ENCODE results near the gene NRIP1. TPM values are rescaled to one million over a fixed set of nuclear protein-coding genes. Genes with fewer than 3 reads are reported as not detected.

NRIP1 gene
- total and polyA plus RNA-seq, 2 experiments from 2014 or later: 9.1 to 16.8 TPM

DNA sequence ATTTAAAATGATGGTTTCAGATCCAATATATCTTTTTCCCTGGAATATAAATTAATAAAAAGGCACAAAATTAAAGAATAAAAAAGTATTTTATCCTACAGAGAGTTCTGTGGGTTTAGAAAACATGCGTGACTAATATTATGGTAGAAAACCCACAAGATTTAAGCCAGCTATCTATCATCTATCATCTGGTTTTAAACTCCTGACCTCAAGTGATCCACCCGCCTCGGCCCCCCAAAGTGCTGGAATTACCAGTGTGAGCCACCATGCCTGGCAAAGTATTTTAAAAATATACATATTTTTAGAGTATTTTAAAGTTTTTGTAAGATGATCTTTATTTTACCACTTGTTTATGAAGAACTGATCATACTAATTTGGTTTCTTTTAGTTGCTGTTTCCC lies 79.5 kb downstream of the NRIP1 start:
- Histone ChIP-seq H3K27ac (no peak overlapping the region), H3K27me3 (no peaks in the 10 kb centered on the region), H3K36me3 (no peaks in the 10 kb centered on the region), H3K4me3 (no peak overlapping the region), H3K4me1 (ENCODE audit: low read depth) (peaks cover 8% of the 10 kb centered on the region), H3K9me3 (ENCODE audit: low read depth) (no peaks in the 10 kb centered on the region)
- TF ChIP-seq, protein P1, sequence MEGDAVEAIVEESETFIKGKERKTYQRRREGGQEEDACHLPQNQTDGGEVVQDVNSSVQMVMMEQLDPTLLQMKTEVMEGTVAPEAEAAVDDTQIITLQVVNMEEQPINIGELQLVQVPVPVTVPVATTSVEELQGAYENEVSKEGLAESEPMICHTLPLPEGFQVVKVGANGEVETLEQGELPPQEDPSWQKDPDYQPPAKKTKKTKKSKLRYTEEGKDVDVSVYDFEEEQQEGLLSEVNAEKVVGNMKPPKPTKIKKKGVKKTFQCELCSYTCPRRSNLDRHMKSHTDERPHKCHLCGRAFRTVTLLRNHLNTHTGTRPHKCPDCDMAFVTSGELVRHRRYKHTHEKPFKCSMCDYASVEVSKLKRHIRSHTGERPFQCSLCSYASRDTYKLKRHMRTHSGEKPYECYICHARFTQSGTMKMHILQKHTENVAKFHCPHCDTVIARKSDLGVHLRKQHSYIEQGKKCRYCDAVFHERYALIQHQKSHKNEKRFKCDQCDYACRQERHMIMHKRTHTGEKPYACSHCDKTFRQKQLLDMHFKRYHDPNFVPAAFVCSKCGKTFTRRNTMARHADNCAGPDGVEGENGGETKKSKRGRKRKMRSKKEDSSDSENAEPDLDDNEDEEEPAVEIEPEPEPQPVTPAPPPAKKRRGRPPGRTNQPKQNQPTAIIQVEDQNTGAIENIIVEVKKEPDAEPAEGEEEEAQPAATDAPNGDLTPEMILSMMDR (IDR thresholded peaks at IDR 0.05; ENCODE audit: low read depth, low read length): no peak
- no peak for DNase-seq (ENCODE audit: low read depth in 1 of 2, low spot score in 1 of 2)

DNA sequence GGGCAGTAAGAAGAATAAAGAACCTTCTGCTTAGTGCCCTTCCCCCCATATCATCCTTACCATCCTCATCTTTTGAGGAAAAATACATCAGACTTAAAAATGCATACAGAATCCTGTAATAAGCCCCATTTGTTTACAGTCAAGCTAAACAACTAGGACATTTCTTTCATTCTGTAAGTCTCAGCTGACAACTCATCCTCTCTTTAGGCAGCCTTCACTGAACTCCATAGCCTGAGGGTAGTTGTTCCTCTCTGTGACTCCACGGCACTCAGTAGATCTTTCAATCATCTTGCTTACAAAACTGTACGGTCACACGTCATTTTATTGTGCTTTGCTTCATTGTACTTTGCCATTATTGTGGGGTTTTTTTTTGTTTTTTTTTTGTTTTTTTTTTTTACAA lies 82.5 kb downstream of the NRIP1 start:
- H3K27me3 ChIP-seq: no peaks in the 10 kb centered on the region
- no peak overlapping the region for H3K4me3 ChIP-seq
- no peaks in the 10 kb centered on the region for H3K9me3 ChIP-seq (ENCODE audit: low read depth)
- H3K36me3 ChIP-seq: no peaks in the 10 kb centered on the region
- no peak for DNase-seq (ENCODE audit: low read depth in 1 of 2, low spot score in 1 of 2)
- H3K27ac ChIP-seq: no peak overlapping the region
- H3K4me1 ChIP-seq (ENCODE audit: low read depth): peaks cover 10% of the 10 kb centered on the region
- TF ChIP-seq, protein P1 (IDR thresholded peaks at IDR 0.05; ENCODE audit: low read depth, low read length): no peak

DNA sequence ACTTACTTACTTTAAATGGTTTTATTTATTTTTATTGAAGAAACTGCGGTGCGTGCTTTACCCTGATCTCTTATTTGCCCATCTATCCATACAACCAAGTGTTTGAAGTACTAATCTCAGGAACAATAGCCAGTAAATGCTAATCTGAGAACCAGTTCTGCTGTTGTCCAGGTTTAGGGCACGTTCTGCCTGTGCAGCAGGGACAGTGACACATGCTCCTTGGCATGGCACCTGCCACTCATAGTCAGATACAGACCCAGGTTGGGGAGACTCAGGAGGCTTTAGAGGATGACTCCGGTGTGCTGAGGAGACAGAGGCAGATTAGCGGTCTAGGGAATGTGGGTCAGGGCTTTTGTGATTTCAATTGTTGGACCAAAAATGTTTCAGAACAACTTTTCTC lies 83.6 kb downstream of the NRIP1 start:
- no peaks in the 10 kb centered on the region for H3K9me3 ChIP-seq (ENCODE audit: low read depth)
- DNase-seq (ENCODE audit: low read depth in 1 of 2, low spot score in 1 of 2): no peak
- no peaks in the 10 kb centered on the region for H3K27me3 ChIP-seq
- TF ChIP-seq, protein P1 (IDR thresholded peaks at IDR 0.05; ENCODE audit: low read depth, low read length): no peak
- H3K4me3 ChIP-seq: no peak overlapping the region
- H3K4me1 ChIP-seq (ENCODE audit: low read depth): peaks cover 9% of the 10 kb centered on the region
- no peak overlapping the region for H3K27ac ChIP-seq
- no peaks in the 10 kb centered on the region for H3K36me3 ChIP-seq

DNA sequence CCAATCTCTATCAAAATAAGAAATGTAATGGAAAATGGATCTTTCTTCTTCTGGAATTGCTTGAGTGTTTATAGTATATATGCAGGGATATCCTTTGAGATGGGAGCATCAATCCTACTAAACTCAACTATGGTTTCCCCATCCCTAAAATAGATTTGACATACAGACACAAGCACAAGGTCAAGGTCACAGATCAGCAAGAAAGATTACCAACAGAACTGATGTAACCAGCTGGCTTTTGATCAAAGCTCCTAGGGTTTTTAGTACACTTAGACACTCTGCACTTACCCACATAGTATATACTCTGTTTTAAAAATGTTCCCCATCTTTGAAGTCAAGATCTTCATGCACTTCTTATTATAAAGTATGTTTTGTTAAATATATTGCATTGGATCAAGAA lies 85.5 kb downstream of the NRIP1 start:
- Histone ChIP-seq H3K27ac (no peak overlapping the region), H3K4me1 (ENCODE audit: low read depth) (peaks cover 9% of the 10 kb centered on the region), H3K36me3 (no peaks in the 10 kb centered on the region), H3K9me3 (ENCODE audit: low read depth) (no peaks in the 10 kb centered on the region), H3K4me3 (no peak overlapping the region), H3K27me3 (no peaks in the 10 kb centered on the region)
- TF ChIP-seq, protein P1 (IDR thresholded peaks at IDR 0.05; ENCODE audit: low read depth, low read length): no peak
- DNase-seq (ENCODE audit: low read depth in 1 of 2, low spot score in 1 of 2): no peak

DNA sequence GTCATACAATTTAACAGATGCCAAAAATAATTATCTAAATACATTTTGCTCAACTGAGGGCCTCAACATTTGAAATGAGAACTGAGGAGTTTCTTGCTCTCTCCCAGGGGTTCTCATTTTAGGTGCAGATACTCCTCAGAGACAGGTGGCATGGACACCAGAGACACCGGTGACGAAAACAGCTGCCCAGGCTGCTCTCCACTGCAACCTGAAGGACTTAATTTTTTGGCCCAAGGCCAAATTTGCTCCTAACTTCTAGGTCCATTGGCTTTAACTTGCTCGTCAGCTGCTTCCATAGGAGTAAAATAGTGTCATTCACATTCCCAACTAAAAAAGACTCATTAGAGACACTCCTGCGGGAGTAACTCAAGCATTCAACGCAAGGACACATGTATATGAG lies 87.0 kb downstream of the NRIP1 start:
- TF ChIP-seq, protein P1 (IDR thresholded peaks at IDR 0.05; ENCODE audit: low read depth, low read length): no peak
- H3K4me3 ChIP-seq: no peak overlapping the region
- H3K36me3 ChIP-seq: no peaks in the 10 kb centered on the region
- no peaks in the 10 kb centered on the region for H3K27me3 ChIP-seq
- no peak overlapping the region for H3K27ac ChIP-seq
- no peaks in the 10 kb centered on the region for H3K9me3 ChIP-seq (ENCODE audit: low read depth)
- peaks cover 9% of the 10 kb centered on the region for H3K4me1 ChIP-seq (ENCODE audit: low read depth)
- peak in 1 of 2 donors; percentile 13 for DNase-seq (ENCODE audit: low read depth in 1 of 2, low spot score in 1 of 2)

Data from cardiac muscle cell (in vitro differentiated cells and primary cell).